Measurements from ENCODE around the gene MON2.

GRCh38 chr12:62618930-62619329, 152.3 kb downstream of the MON2 start:
- TF ChIP-seq CTCF (IDR thresholded peaks at IDR 0.05) (no peak), POLR2A (IDR thresholded peaks at IDR 0.05) (no peak)
